Activated naive CD4-positive, alpha-beta T cell treated with anti-CD3 and anti-CD28 coated beads, Interleukin-2, amount 50 U/mL, for 72 hours (primary cell): ENCODE data around the gene ZNF716. TPM values are rescaled to one million over a fixed set of nuclear protein-coding genes. Genes with fewer than 3 reads are reported as not detected.
"Not testable (repeated sequence)": the region's sequence is repeated elsewhere in the genome, so short reads cannot be mapped to it uniquely, and the experiment has no call there.

Experiments used
- ATAC-seq, 2 donors: fragments of 150-1000 bp; cut with Tn5 transposase; 2 replicates each; pipeline ENCODE4 v1.10.0; 2021; ENCODE audit warnings: mild to moderate bottlenecking in 2 of 2, moderate library complexity in 2 of 2
- DNase-seq, 2 donors: peaks; one replicate each; pipeline ENCODE4 v3.0.0; 2021 to 2022; ENCODE audit warnings: low spot score in 2 of 2
- H3K27ac Mint-ChIP-seq, 2 donors: one replicate each; pipeline ENCODE4 v1.8.0; 2022; ENCODE audit warnings: mild to moderate bottlenecking in 2 of 2, mixed read lengths in 2 of 2
- H3K36me3 Mint-ChIP-seq, 2 donors: one replicate each; pipeline ENCODE4 v1.8.0; 2022; ENCODE audit warnings: mixed read lengths in 2 of 2
- H3K9me3 Mint-ChIP-seq, 2 donors: one replicate each; pipeline ENCODE4 v1.8.0; 2022; ENCODE audit warnings: mixed read lengths in 2 of 2
- total RNA-seq, 2 donors: library from RNA; stranded (reverse); gene quantifications; one replicate each; pipeline ENCODE4 v1.2.3, GENCODE V29; 2022

Gene ZNF716
- total RNA-seq, result not detected

GRCh38 chr7:57449904-57450303 is at the start of gene ZNF716:
ZNF716 (plus strand) TSS chr7:57450177; CDS start chr7:57450289, 112 bp downstream.
- Mint-ChIP-seq H3K9me3 (peaks cover 5 to 6% of the 10 kb centered on the region in 2 donors), H3K36me3 (peaks cover 6 to 26% of the 10 kb centered on the region in 2 donors), H3K27ac (no peak within 1 kb of the TSS)
- ATAC-seq (no peak), DNase-seq (no peak)

- ATAC-seq (no peak), DNase-seq (no peak)
- H3K27ac Mint-ChIP-seq, result no peak overlapping the region
- peaks cover 13 to 26% of the 10 kb centered on the region in 2 donors for H3K9me3 Mint-ChIP-seq
- H3K36me3 Mint-ChIP-seq, result peaks cover 20 to 30% of the 10 kb centered on the region in 2 donors
Measured at GRCh38 chr7:57400531-57401155, 49.3 kb upstream of the ZNF716 start.

GRCh38 chr7:57403051-57403450 is 46.9 kb upstream of the ZNF716 start:
- not testable (repeated sequence) for ATAC-seq

GRCh38 chr7:57403601-57404342 is 46.2 kb upstream of the ZNF716 start:
- Mint-ChIP-seq H3K27ac (no peak overlapping the region), H3K36me3 (peaks cover 19 to 42% of the 10 kb centered on the region in 2 donors), H3K9me3 (peaks cover 17 to 40% of the 10 kb centered on the region in 2 donors)
- DNase-seq (no peak), ATAC-seq (no peak)

More at GRCh38 chr7:57403051-57403450, 46.9 kb upstream of the ZNF716 start:
- DNase-seq, H3K27ac Mint-ChIP-seq: not testable (repeated sequence)
- Mint-ChIP-seq H3K9me3 (peaks cover 17 to 40% of the 10 kb centered on the region in 2 donors), H3K36me3 (peaks cover 19 to 42% of the 10 kb centered on the region in 2 donors)

GRCh38 chr7:57404343-57404966 is 45.5 kb upstream of the ZNF716 start:
- H3K36me3 Mint-ChIP-seq, result peaks cover 19 to 45% of the 10 kb centered on the region in 2 donors
- no peak overlapping the region for H3K27ac Mint-ChIP-seq
- H3K9me3 Mint-ChIP-seq, result peaks cover 20 to 43% of the 10 kb centered on the region in 2 donors
- DNase-seq (no peak), ATAC-seq (no peak)

GRCh38 chr7:57404967-57405421 is 45.0 kb upstream of the ZNF716 start:
- DNase-seq, result no peak
- Mint-ChIP-seq H3K36me3 (peaks cover 19 to 46% of the 10 kb centered on the region in 2 donors), H3K27ac (no peak overlapping the region), H3K9me3 (peaks cover 21 to 43% of the 10 kb centered on the region in 2 donors)
- no peak for ATAC-seq

- ATAC-seq, result no peak
- no peak for DNase-seq
Measured at GRCh38 chr7:57407125-57407524, 42.9 kb upstream of the ZNF716 start.

GRCh38 chr7:57412168-57412567 is 37.8 kb upstream of the ZNF716 start:
- ATAC-seq, result no peak

More at GRCh38 chr7:57407125-57407524, 42.9 kb upstream of the ZNF716 start:
- H3K27ac Mint-ChIP-seq, result no peak overlapping the region
- H3K9me3 Mint-ChIP-seq, result peaks cover 21 to 39% of the 10 kb centered on the region in 2 donors
- H3K36me3 Mint-ChIP-seq, result peaks cover 26 to 57% of the 10 kb centered on the region in 2 donors

GRCh38 chr7:57412618-57413017 is 37.4 kb upstream of the ZNF716 start:
- H3K27ac Mint-ChIP-seq, result no peak overlapping the region
- H3K36me3 Mint-ChIP-seq, result peaks cover 10 to 34% of the 10 kb centered on the region in 2 donors
- no peak for ATAC-seq
- peaks cover 11% of the 10 kb centered on the region in 2 donors for H3K9me3 Mint-ChIP-seq
- DNase-seq, result no peak

More at GRCh38 chr7:57412168-57412567, 37.8 kb upstream of the ZNF716 start:
- peaks cover 10 to 32% of the 10 kb centered on the region in 2 donors for H3K36me3 Mint-ChIP-seq
- DNase-seq, result no peak
- H3K9me3 Mint-ChIP-seq, result peaks cover 7 to 11% of the 10 kb centered on the region in 2 donors
- H3K27ac Mint-ChIP-seq, result no peak overlapping the region

GRCh38 chr7:57413529-57414398 is 36.2 kb upstream of the ZNF716 start:
- no peak for ATAC-seq

GRCh38 chr7:57414415-57414814 is 35.6 kb upstream of the ZNF716 start:
- Mint-ChIP-seq H3K9me3 (peaks cover 8 to 9% of the 10 kb centered on the region in 2 donors), H3K27ac (no peak overlapping the region), H3K36me3 (peaks cover 10 to 40% of the 10 kb centered on the region in 2 donors)
- no peak for ATAC-seq
- no peak for DNase-seq

More at GRCh38 chr7:57413529-57414398, 36.2 kb upstream of the ZNF716 start:
- Mint-ChIP-seq H3K9me3 (peaks cover 11 to 12% of the 10 kb centered on the region in 2 donors), H3K36me3 (peaks cover 10 to 43% of the 10 kb centered on the region in 2 donors), H3K27ac (no peak overlapping the region)
- no peak for DNase-seq

- DNase-seq (no peak), ATAC-seq (no peak)
- H3K9me3 Mint-ChIP-seq, result peaks cover 7 to 8% of the 10 kb centered on the region in 2 donors
- H3K36me3 Mint-ChIP-seq, result peaks cover 10 to 39% of the 10 kb centered on the region in 2 donors
- H3K27ac Mint-ChIP-seq, result no peak overlapping the region
Measured at GRCh38 chr7:57414852-57415251, 35.1 kb upstream of the ZNF716 start.

GRCh38 chr7:57415326-57415725 is 34.7 kb upstream of the ZNF716 start:
- Mint-ChIP-seq H3K36me3 (peaks cover 10 to 39% of the 10 kb centered on the region in 2 donors), H3K9me3 (peaks cover 7 to 8% of the 10 kb centered on the region in 2 donors), H3K27ac (no peak overlapping the region)
- ATAC-seq (no peak), DNase-seq (no peak)

- ATAC-seq (no peak), DNase-seq (no peak)
- no peak overlapping the region for H3K27ac Mint-ChIP-seq
- H3K36me3 Mint-ChIP-seq, result peaks cover 9 to 37% of the 10 kb centered on the region in 2 donors
- H3K9me3 Mint-ChIP-seq, result peaks cover 7% of the 10 kb centered on the region in 2 donors
Measured at GRCh38 chr7:57415730-57416129, 34.2 kb upstream of the ZNF716 start.

- Mint-ChIP-seq H3K9me3 (peaks cover 8 to 13% of the 10 kb centered on the region in 2 donors), H3K27ac (no peak overlapping the region), H3K36me3 (peaks cover 5 to 26% of the 10 kb centered on the region in 2 donors)
- DNase-seq (no peak), ATAC-seq (no peak)
Measured at GRCh38 chr7:57416601-57417358, 33.2 kb upstream of the ZNF716 start.
